Left ventricle myocardium inferior (tissue), 1 donor: ENCODE measurements around the gene GTF3A. TPM values are rescaled to one million over a fixed set of nuclear protein-coding genes. Genes with fewer than 3 reads are reported as not detected.
A peak's percentile ranks its signal among the peaks of the same experiment; 100 is the strongest.

ENCODE experiments used
- DNase-seq: peaks from one replicate; pipeline ENCODE4 v3.0.0-alpha.2; 2020
- H3K27ac ChIP-seq: fragments of 200-600 bp; replicated peaks from 2 replicates; pipeline ENCODE4 v1.8.0; 2021
- H3K27me3 ChIP-seq: fragments of 200-600 bp; 2 replicates; pipeline ENCODE4 v1.8.0; 2021; ENCODE audit warnings: low read depth
- H3K36me3 ChIP-seq: fragments of 200-600 bp; 2 replicates; pipeline ENCODE4 v1.8.0; 2021
- H3K4me1 ChIP-seq: fragments of 200-600 bp; 2 replicates; pipeline ENCODE4 v1.8.0; 2021
- H3K4me3 ChIP-seq: fragments of 200-600 bp; 2 replicates; pipeline ENCODE4 v1.8.0; 2021; ENCODE audit warnings: mild to moderate bottlenecking, moderate library complexity
- H3K9me3 ChIP-seq: fragments of 200-600 bp; replicated peaks from 2 replicates; pipeline ENCODE4 v1.8.0; 2021
- intact Hi-C: fragments of 100-400 bp; cut with micrococcal nuclease; formaldehyde crosslinking; loops from one replicate; pipeline ENCODE4 v1.11.0; 2022
- total RNA-seq: library from RNA; stranded (reverse); fragmentation: NEBNext Ultra II Directional; extraction: Animal tissue kit (Norgen Biotek cat#: 25700); gene quantifications from one replicate; pipeline ENCODE4 v1.2.1, GENCODE V29; 2021
- TF ChIP-seq, protein P1 (sequence below): fragments of 200-600 bp; IDR thresholded peaks from 2 replicates; pipeline ENCODE4 v1.8.0; 2021; ENCODE audit warnings: antibody characterized with exemption, mild to moderate bottlenecking, borderline replicate concordance
- donor health status: DM: no; HTN: yes; CAD: no; lungs with severe emphysema.

Gene GTF3A
- total RNA-seq, 1 donor from 2014 or later, result 176 TPM

DNA sequence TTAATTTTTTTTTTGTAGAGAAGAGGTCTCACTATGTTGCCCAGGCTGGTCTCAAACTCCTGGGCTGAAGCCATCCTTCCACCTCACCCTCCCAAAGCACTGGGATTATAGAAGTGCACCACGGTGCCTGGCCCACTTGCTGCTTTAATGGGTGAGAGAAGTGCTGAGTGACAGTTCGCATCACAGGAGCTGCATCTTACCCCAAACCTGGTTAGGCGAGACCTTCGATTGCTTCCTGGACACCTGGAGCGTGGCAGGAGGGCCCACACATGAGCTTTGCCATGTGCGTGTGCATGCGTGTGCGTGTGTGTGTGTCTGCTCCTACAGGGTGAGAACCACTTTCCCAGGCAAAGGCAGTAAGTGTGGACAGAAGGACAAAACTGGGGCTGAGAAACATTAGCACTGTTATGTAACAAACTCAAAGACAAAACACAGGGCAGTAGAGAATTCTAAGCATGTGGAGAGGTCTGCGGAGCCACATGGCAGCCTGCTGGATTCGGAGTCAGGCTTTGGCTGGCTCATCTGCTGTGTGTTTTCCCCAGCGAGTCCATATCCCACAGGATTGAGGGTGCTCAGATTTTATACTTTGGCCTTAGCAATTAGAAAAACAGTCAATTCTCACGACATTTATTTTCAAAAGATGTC, 37.6 kb downstream of the GTF3A start:
- Histone ChIP-seq H3K27ac (peak overlapping the region; percentile 80), H3K4me1 (peaks cover 26% of the 10 kb centered on the region), H3K4me3 (no peak overlapping the region), H3K36me3 (no peaks in the 10 kb centered on the region), H3K9me3 (no peaks in the 10 kb centered on the region), H3K27me3 (no peaks in the 10 kb centered on the region)
- DNase-seq, result peak; percentile 25
- intact Hi-C loops, result no loop called here
- TF ChIP-seq, protein P1, sequence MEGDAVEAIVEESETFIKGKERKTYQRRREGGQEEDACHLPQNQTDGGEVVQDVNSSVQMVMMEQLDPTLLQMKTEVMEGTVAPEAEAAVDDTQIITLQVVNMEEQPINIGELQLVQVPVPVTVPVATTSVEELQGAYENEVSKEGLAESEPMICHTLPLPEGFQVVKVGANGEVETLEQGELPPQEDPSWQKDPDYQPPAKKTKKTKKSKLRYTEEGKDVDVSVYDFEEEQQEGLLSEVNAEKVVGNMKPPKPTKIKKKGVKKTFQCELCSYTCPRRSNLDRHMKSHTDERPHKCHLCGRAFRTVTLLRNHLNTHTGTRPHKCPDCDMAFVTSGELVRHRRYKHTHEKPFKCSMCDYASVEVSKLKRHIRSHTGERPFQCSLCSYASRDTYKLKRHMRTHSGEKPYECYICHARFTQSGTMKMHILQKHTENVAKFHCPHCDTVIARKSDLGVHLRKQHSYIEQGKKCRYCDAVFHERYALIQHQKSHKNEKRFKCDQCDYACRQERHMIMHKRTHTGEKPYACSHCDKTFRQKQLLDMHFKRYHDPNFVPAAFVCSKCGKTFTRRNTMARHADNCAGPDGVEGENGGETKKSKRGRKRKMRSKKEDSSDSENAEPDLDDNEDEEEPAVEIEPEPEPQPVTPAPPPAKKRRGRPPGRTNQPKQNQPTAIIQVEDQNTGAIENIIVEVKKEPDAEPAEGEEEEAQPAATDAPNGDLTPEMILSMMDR, result no peak

DNA sequence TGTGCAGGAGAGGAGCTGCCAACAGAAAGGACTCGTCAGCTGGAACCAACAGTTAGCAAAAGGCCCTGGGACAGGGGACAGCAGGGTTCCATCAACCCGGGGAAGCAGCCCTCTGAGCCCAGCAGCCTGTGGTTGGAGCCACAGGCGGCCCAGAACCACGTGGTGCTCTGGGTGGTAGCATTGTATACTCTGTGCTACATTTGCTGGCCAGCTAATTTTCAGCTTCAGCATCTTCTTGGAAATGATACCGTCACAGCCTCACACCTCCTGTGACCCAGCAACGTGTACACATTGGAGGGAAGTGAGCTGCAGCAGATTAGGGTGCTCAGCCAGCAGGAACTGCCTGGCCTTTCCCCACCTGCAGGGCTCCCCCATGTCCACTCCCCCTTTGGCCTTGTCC, 39.1 kb downstream of the GTF3A start:
- no peak overlapping the region for H3K4me3 ChIP-seq
- intact Hi-C loops, result no loop called here
- H3K27me3 ChIP-seq, result no peaks in the 10 kb centered on the region
- H3K9me3 ChIP-seq, result no peaks in the 10 kb centered on the region
- no peaks in the 10 kb centered on the region for H3K36me3 ChIP-seq
- H3K4me1 ChIP-seq, result peaks cover 31% of the 10 kb centered on the region
- no peak for DNase-seq
- H3K27ac ChIP-seq, result peak overlapping the region; percentile 50
- TF ChIP-seq, protein P1, result no peak

DNA sequence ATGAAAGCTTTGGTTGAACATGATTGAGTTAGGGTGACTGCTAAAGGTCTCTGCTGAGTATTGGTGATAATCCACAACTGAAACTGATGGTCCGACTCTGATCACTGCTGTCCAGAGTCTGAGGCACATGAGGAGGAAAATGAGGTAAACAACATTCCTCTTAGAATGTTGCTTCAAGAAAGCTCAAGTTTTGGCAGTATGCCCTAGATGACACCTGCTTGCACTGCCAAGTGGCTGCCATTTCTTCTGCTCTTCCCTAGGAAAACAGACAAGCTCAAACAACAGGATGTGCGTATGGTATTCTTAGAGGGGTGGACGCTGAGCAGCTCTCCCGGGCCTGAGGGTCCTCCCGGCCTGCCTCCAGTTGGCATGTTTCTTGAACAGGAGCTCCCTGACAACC, 41.2 kb downstream of the GTF3A start:
- TF ChIP-seq, protein P1, result no peak
- Histone ChIP-seq H3K4me1 (peaks cover 31% of the 10 kb centered on the region), H3K4me3 (no peak overlapping the region), H3K36me3 (no peaks in the 10 kb centered on the region), H3K27me3 (no peaks in the 10 kb centered on the region), H3K27ac (no peak overlapping the region), H3K9me3 (no peaks in the 10 kb centered on the region)
- intact Hi-C loops, result no loop called here
- no peak for DNase-seq

DNA sequence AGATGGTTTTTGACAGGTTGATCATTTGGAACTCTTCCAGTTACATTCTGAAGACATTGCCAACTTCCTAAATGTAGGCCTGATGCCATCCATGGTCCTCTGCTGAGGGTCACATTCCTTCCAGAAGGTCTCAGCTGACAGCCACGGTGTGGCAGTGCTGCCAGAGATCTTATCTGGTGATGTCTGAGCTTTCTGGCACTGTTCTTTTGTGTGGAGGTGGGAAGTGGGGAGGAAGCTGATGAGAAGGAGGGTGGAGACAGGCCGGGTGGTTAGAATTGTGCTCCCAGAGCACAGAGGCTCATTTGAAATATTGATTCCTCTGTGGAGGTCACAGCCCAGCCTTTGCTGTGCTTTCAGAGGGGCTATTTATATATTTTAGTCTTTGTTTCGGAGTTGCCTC, 42.1 kb downstream of the GTF3A start:
- peak overlapping the region; percentile 31 for H3K27ac ChIP-seq
- H3K4me3 ChIP-seq, result no peak overlapping the region
- no peaks in the 10 kb centered on the region for H3K36me3 ChIP-seq
- no peaks in the 10 kb centered on the region for H3K27me3 ChIP-seq
- H3K9me3 ChIP-seq, result no peaks in the 10 kb centered on the region
- peaks cover 30% of the 10 kb centered on the region for H3K4me1 ChIP-seq
- no peak for DNase-seq
- TF ChIP-seq, protein P1, result no peak
- intact Hi-C loops, result no loop called here

DNA sequence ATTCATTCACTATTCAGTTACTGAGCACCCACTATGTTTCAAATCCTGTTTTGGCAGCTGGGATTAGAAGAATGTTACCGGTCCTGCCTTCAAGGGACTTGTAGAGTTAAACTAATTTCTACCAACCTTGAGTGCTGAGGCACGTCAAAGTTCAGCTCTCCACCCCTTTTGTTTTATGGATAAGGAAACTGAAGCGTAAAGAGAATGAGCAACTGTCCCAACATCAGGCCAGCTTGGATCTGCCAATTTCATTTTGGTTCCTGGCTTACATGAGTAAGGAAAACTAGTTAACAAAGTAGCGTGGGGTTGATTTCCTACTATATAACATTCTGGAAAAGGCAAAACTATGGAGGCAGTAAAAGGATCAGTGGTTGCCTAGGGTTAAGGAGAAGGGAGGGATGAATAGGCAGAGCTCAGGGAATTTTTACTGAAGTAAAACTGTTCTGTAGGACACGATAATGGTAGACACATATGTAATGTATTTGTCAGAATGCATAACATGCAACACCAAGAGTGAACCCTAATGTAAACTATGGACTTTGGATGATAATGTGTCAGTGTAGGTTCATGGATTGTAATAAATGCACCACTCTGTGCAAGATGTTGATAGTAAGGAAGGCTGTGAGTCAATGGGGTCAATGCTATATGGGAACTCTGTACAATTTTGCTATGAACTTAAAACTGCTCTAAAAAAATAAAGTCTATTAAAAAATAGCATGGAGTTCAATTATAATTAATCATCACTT, 45.8 kb downstream of the GTF3A start:
- H3K4me1 ChIP-seq, result peaks cover 19% of the 10 kb centered on the region
- H3K36me3 ChIP-seq, result no peaks in the 10 kb centered on the region
- TF ChIP-seq, protein P1, result no peak
- no peak overlapping the region for H3K4me3 ChIP-seq
- no peak overlapping the region for H3K27ac ChIP-seq
- no peak for DNase-seq
- intact Hi-C loops, result no loop called here
- no peaks in the 10 kb centered on the region for H3K9me3 ChIP-seq
- no peaks in the 10 kb centered on the region for H3K27me3 ChIP-seq
